CD14-positive monocyte (primary cell): Measurements from ENCODE around the gene IFNA17. TPM values are rescaled to one million over a fixed set of nuclear protein-coding genes. Genes with fewer than 3 reads are reported as not detected.

Source experiments
- DNase-seq, 3 donors: peaks; one replicate each; pipeline ENCODE4 v3.0.0-alpha.2; 2011 to 2022
- H2AFZ ChIP-seq: 2 replicates; pipeline ENCODE4 v1.6.0; 2012; ENCODE audit warnings: mild to moderate bottlenecking, low read depth, low read length, inconsistent platforms; ENCODE audit not compliant: insufficient read depth, poor library complexity, severe bottlenecking
- H3K27ac ChIP-seq, 2 donors: 1 replicate in 1 of 2; 2 replicates in 1 of 2; pipeline ENCODE4 v1.5.1; 2012 to 2013; ENCODE audit warnings: low read length in 2 of 2, control low read depth in 1 of 2, inconsistent platforms in 1 of 2, low read depth in 1 of 2, mild to moderate bottlenecking in 1 of 2
- H3K27me3 ChIP-seq, 2 donors: one replicate each; pipeline versions ENCODE4 v1.6.0 to v1.6.1; 2011 to 2013; ENCODE audit warnings: low read length in 2 of 2; ENCODE audit not compliant: control insufficient read depth in 2 of 2, insufficient read depth in 2 of 2
- H3K36me3 ChIP-seq, 2 donors: replicated peaks in 1 of 2; 1 replicate in 1 of 2; 2 replicates in 1 of 2; pipeline versions ENCODE4 v1.5.1 to v1.6.1; 2012 to 2013; ENCODE audit warnings: low read length in 2 of 2, control low read depth in 1 of 2, inconsistent platforms in 1 of 2, mild to moderate bottlenecking in 1 of 2; ENCODE audit not compliant: insufficient read depth in 2 of 2, control insufficient read depth in 1 of 2
- H3K4me1 ChIP-seq, 2 donors: 1 replicate in 1 of 2; 2 replicates in 1 of 2; pipeline versions ENCODE4 v1.5.1 to v1.6.1; 2012 to 2013; ENCODE audit warnings: low read length in 2 of 2, control low read depth in 1 of 2, inconsistent platforms in 1 of 2, mild to moderate bottlenecking in 1 of 2, moderate library complexity in 1 of 2; ENCODE audit not compliant: insufficient read depth in 2 of 2, control insufficient read depth in 1 of 2
- H3K4me2 ChIP-seq: replicated peaks from 2 replicates; pipeline ENCODE3; 2012; ENCODE audit warnings: low read length, moderate library complexity, mild to moderate bottlenecking; ENCODE audit not compliant: poor library complexity, severe bottlenecking; ENCODE audit errors: extremely low read depth
- H3K4me3 ChIP-seq, 3 experiments: fragments of 200-600 bp in 1 of 3; sonication (generic) in 1 of 3; replicated peaks in 1 of 3; 1 replicate in 2 of 3; 2 replicates in 1 of 3; pipeline ENCODE4 v1.5.1; 2011 to 2013; ENCODE audit warnings: low read length in 3 of 3, mild to moderate bottlenecking in 3 of 3, control low read depth in 2 of 3, low read depth in 2 of 3, inconsistent platforms in 1 of 3, moderate library complexity in 1 of 3
- H3K79me2 ChIP-seq: 2 replicates; pipeline ENCODE4 v1.6.0; 2012; ENCODE audit warnings: mild to moderate bottlenecking, control low read depth, inconsistent platforms, low read length, moderate library complexity; ENCODE audit not compliant: insufficient read depth
- H3K9ac ChIP-seq: 2 replicates; pipeline ENCODE4 v1.6.0; 2017; ENCODE audit warnings: low read length, mild to moderate bottlenecking; ENCODE audit not compliant: insufficient read depth, poor library complexity, severe bottlenecking
- H3K9me3 ChIP-seq, 2 donors: replicated peaks in 1 of 2; 1 replicate in 1 of 2; 2 replicates in 1 of 2; pipeline versions ENCODE4 v1.5.1 to v1.6.1; 2012 to 2013; ENCODE audit warnings: low read length in 2 of 2, control low read depth in 1 of 2; ENCODE audit not compliant: control insufficient read depth in 1 of 2, insufficient read depth in 1 of 2
- H4K20me1 ChIP-seq: 2 replicates; pipeline ENCODE4 v1.6.0; 2012; ENCODE audit warnings: mild to moderate bottlenecking, low read length, control low read depth, moderate library complexity; ENCODE audit not compliant: insufficient read depth
- H3K27ac Mint-ChIP-seq, 7 donors: one replicate each; pipeline ENCODE4 v1.8.0; 2020; ENCODE audit warnings: mild to moderate bottlenecking in 7 of 7, mixed read lengths in 7 of 7, moderate library complexity in 6 of 7, inconsistent platforms in 2 of 7
- H3K27me3 Mint-ChIP-seq, 3 donors: one replicate each; pipeline ENCODE4 v1.8.0; 2021 to 2022; ENCODE audit warnings: low read depth in 3 of 3, mild to moderate bottlenecking in 3 of 3, mixed read lengths in 3 of 3, moderate library complexity in 3 of 3, inconsistent platforms in 1 of 3
- H3K36me3 Mint-ChIP-seq, 2 donors: one replicate each; pipeline ENCODE4 v1.8.0; 2020; ENCODE audit warnings: mixed read lengths in 2 of 2, inconsistent platforms in 1 of 2, mild to moderate bottlenecking in 1 of 2
- H3K4me1 Mint-ChIP-seq: one replicate; pipeline ENCODE4 v1.8.0; 2020; ENCODE audit warnings: mild to moderate bottlenecking, mixed read lengths
- H3K4me3 Mint-ChIP-seq, 2 donors: one replicate each; pipeline ENCODE4 v1.8.0; 2020; ENCODE audit warnings: mild to moderate bottlenecking in 2 of 2, mixed read lengths in 2 of 2, moderate library complexity in 1 of 2
- H3K9me3 Mint-ChIP-seq, 7 donors: one replicate each; pipeline ENCODE4 v1.8.0; 2020 to 2022; ENCODE audit warnings: mixed read lengths in 7 of 7, mild to moderate bottlenecking in 6 of 7, moderate library complexity in 6 of 7, inconsistent platforms in 2 of 7
- WGBS: methylation state at CpG from one replicate; pipeline ENCODE4 v1.1.5; 2013; ENCODE audit warnings: missing lambda C conversion rate; ENCODE audit not compliant: insufficient coverage; 5-methylcytosine and 5-hydroxymethylcytosine counted together
- intact Hi-C, 2 donors: fragments of 100-400 bp; cut with micrococcal nuclease; formaldehyde crosslinking; loops; one replicate each; pipeline versions ENCODE4 v1.15.0 to v1.15.1; 2023
- polyA minus RNA-seq: library from RNA; depleted of rRNA, polyadenylated mRNA; stranded (reverse); fragments of >200 nt; gene quantifications from 2 replicates; pipeline ENCODE4 v1.2.3, GENCODE V29; 2012
- polyA plus RNA-seq, 3 donors: library from polyadenylated mRNA; depleted of rRNA in 1 of 3; unstranded in 2 of 3; stranded (reverse) in 1 of 3; fragments of 300-500 nt in 2 of 3; fragments of >200 nt in 1 of 3; fragmentation: Illumina TruSeq in 2 of 3; gene quantifications; 1 replicate in 2 of 3; 2 replicates in 1 of 3; pipeline ENCODE4 v1.2.3, GENCODE V29; 2012 to 2021
- total RNA-seq, 12 experiments: library from RNA in 1 of 12; stranded (reverse) in 1 of 12; fragments of 120-200 nt in 1 of 12; gene quantifications; one replicate each; pipeline ENCODE4 v1.2.4 and lab custom pipeline; 2013 to 2026; ENCODE audit warnings: mixed read lengths in 6 of 12, inconsistent platforms in 1 of 12
- TF ChIP-seq, protein P1 (sequence below): fragments of 200-600 bp; IDR thresholded peaks from one replicate; pipeline ENCODE4 v1.8.0; 2022; ENCODE audit warnings: antibody characterized with exemption, mild to moderate bottlenecking

The IFNA17 gene
- not detected for total RNA-seq (2013)
- polyA plus RNA-seq = not detected
- polyA minus RNA-seq = not detected in 2 replicates
- total RNA-seq (lab: John Stamatoyannopoulos, UW) = 0 to 0.75 (median 0) reads per million in 11 experiments

GRCh38 chr9:21228122-21228521 lies at the start of gene IFNA17:
Gene IFNA17 (minus strand): TSS chr9:21228222. CDS start chr9:21228173, 49 bp downstream.
- no peaks in the 10 kb centered on the region for H3K36me3 Mint-ChIP-seq
- H3K27ac ChIP-seq = no peak within 1 kb of the TSS
- H3K9me3 ChIP-seq = no peaks in the 10 kb centered on the region
- no peaks in the 10 kb centered on the region for H3K36me3 ChIP-seq
- no peaks in the 10 kb centered on the region for H3K4me1 ChIP-seq
- no peak within 1 kb of the TSS for H3K4me3 Mint-ChIP-seq
- H3K9me3 Mint-ChIP-seq = no peaks in the 10 kb centered on the region
- TF ChIP-seq, protein P1, sequence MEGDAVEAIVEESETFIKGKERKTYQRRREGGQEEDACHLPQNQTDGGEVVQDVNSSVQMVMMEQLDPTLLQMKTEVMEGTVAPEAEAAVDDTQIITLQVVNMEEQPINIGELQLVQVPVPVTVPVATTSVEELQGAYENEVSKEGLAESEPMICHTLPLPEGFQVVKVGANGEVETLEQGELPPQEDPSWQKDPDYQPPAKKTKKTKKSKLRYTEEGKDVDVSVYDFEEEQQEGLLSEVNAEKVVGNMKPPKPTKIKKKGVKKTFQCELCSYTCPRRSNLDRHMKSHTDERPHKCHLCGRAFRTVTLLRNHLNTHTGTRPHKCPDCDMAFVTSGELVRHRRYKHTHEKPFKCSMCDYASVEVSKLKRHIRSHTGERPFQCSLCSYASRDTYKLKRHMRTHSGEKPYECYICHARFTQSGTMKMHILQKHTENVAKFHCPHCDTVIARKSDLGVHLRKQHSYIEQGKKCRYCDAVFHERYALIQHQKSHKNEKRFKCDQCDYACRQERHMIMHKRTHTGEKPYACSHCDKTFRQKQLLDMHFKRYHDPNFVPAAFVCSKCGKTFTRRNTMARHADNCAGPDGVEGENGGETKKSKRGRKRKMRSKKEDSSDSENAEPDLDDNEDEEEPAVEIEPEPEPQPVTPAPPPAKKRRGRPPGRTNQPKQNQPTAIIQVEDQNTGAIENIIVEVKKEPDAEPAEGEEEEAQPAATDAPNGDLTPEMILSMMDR = no peak
- no peak within 1 kb of the TSS for H3K4me2 ChIP-seq
- H3K9ac ChIP-seq = no peak within 1 kb of the TSS
- no CpG with 5 or more reads among the region's 2 CpGs for WGBS
- H3K4me1 Mint-ChIP-seq = no peaks in the 10 kb centered on the region
- no peaks in the 10 kb centered on the region for H4K20me1 ChIP-seq
- intact Hi-C loops = no loop called here
- no peak within 1 kb of the TSS for H3K4me3 ChIP-seq
- DNase-seq = no peak
- no peak within 1 kb of the TSS for H3K27ac Mint-ChIP-seq
- H2AFZ ChIP-seq = no peak within 1 kb of the TSS
- peaks cover 1 to 7% (median 3%) of the 10 kb centered on the region in 3 donors for H3K27me3 Mint-ChIP-seq
- no peaks in the 10 kb centered on the region for H3K79me2 ChIP-seq
- no peaks in the 10 kb centered on the region for H3K27me3 ChIP-seq

DNA sequence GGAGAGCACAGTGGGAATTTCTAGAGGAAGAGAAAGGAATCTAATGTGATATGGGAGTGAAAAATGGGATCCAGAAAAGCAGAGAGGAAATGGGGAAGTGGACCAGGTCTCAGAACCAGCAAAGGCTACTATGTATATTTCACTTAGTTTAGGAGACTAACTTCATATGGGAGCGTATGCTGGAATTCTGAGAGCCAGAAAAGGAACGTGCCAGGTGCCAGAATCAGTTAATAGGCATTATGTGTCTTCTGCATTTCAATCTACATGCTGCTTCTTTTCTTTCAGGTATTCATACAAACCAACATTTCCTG lies 40.3 kb upstream of the IFNA17 start:
- no peak overlapping the region for H3K27ac Mint-ChIP-seq
- 60% methylated on average over 2 of the region's 2 CpGs for WGBS
- H3K4me2 ChIP-seq = peak overlapping the region; percentile 55
- no peaks in the 10 kb centered on the region for H4K20me1 ChIP-seq
- peaks cover 9% of the 10 kb centered on the region in 2 donors for H3K4me1 ChIP-seq
- H3K4me3 ChIP-seq = peak overlapping the region in 1 of 3 experiments; percentile 49
- H3K27ac ChIP-seq = no peak overlapping the region
- peak overlapping the region; percentile 22 for H3K9ac ChIP-seq
- H3K9me3 ChIP-seq = no peaks in the 10 kb centered on the region
- H3K4me3 Mint-ChIP-seq = peak overlapping the region; percentile 32 to 73
- no peaks in the 10 kb centered on the region for H3K36me3 Mint-ChIP-seq
- peaks cover 0 to 5% (median 0%) of the 10 kb centered on the region in 7 donors for H3K9me3 Mint-ChIP-seq
- H3K36me3 ChIP-seq = no peaks in the 10 kb centered on the region
- H3K4me1 Mint-ChIP-seq = peaks cover 11% of the 10 kb centered on the region
- H2AFZ ChIP-seq = peak overlapping the region; percentile 8
- H3K27me3 Mint-ChIP-seq = peaks cover 0 to 10% (median 0%) of the 10 kb centered on the region in 3 donors
- H3K27me3 ChIP-seq = no peaks in the 10 kb centered on the region
- no peak for DNase-seq
- H3K79me2 ChIP-seq = no peaks in the 10 kb centered on the region
- intact Hi-C loops = no loop called here
- TF ChIP-seq, protein P1 = no peak
